HG02642 (cell line): ENCODE data around the gene TSSK6.
A peak's percentile ranks its signal among the peaks of the same experiment; 100 is the strongest.
"Not testable (repeated sequence)": the region's sequence is repeated elsewhere in the genome, so short reads cannot be mapped to it uniquely, and the experiment has no call there.

ENCODE experiments used
- ATAC-seq: cut with Tn5 transposase; IDR thresholded peaks from one replicate; pipeline ENCODE4 v1.9.1; 2021; ENCODE audit warnings: mild to moderate bottlenecking; ENCODE audit not compliant: unreplicated experiment, poor library complexity

TSSK6 gene

GRCh38 chr19:19488875-19489690, 26.3 kb downstream of the TSSK6 start:
- ATAC-seq = peak; percentile 58

DNA sequence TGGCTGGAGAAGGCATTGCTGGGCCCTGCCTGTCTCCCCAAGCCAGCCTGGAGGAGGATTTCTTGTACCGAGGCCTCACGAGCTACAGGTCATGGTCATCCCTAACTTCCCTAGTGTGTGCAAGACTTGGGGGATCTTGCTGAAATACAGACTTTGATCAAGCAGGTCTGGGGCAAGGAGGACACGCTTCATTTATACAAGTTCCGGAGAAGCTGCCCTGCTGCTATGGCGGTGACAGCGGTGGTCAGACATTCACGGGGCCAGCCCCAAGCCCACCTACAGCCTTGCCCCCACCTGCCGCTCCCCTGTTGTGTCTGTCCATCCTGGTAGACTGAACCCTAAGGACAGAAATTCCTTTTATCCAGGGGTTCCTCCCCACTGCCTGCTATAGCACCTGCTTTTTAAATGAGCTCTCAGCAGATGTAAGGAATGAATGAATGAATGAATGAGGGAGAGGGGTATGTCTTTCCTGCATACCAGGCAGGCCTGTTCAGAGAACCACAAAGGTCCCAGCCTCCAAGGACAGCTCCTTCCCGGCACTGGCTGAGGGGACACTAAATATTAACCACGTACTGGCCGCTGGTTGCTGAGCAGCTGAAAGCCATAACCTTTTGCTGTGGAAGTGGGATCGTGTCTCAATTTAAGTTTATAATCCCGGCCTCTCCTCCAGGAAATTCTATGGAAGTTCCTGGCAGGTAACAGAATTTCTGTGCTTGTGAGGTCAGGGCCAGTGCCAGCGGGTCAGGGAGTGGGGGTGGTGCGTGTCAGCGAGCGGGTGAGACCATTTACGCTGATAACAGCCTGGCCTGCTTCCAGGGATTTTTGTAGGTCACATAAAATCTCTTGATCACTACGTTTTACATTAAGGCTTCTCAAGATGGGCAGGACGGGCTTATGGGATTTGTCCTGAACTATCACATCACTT, 27.1 kb downstream of the TSSK6 start:
- no peak for ATAC-seq

DNA sequence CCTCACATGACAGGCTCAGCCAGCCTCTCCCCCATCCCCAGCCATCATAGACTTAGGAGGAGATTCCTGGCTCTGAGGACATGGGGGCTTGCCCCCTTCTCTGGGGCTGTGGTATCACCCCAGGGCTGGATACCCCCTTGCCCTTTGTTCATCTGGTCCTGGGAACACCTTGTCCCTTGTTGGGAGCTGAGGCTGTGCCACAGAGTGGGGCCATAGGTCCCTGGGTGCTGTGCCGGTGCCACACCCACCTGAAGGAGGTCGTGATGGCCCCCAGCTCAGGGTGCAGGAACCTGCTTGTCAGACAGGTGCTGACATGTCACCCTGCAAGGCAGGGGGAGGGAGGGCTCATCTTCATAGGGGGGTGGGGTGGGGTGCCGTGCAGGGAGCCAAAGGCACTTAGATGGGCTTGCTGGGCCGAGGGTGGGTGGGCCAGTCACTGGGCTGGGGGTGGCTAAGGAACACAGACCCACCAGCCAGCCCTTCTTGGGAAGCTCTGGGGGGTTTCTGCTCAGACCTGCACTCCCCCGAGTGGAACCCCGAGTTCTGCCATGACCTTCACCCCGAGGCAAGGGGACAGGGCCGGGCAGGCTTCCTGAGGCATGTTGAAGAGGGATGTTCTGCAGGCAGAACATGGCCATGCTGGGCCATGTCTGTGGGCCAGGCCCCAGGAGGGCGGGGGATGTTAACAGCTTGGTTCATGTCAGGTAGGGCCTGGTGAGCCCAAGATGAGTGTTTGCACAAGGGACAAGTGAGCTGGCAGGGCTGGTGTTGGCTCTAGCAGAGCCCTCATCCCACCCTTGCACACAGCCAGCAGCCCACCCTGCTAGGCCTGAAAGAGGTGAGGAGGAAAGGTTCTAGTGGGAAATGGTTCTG, 28.0 kb downstream of the TSSK6 start:
- ATAC-seq = no peak

DNA sequence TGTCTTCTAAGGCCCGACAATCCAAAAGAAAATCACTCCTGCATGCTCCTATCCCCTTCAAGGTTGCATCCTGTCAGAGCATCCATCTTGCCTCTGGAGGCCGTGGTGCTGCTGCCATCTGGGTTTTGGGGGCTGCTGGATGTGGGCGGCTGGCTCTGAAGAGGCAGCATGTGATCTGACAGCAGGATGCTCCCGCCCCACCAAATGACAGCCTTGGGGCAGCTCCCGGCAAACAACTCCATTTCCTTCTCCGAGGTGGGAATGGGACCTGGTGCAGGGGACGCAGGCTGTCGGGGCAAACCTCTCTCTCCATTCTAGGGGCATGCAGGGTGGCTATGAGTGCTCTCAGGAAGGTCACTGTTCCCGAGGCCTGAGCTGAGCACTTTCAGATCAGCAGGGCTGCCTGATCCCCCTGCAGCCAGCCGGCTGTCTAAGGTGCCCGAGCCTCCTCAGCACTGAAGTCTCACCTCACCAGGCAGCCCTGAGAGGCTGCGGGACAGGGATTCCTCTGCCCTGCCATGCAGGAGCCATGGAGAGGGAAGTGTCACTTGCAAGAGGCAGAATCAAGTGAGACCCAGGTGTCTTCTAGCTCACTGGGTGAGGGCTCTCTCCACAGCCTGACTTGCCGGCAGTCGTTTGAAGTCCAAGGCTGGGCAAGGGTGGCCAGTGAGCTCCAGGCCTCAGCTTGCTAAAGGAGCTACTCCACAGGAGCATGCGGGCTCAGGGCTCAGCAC, 28.8 kb downstream of the TSSK6 start:
- ATAC-seq = no peak

DNA sequence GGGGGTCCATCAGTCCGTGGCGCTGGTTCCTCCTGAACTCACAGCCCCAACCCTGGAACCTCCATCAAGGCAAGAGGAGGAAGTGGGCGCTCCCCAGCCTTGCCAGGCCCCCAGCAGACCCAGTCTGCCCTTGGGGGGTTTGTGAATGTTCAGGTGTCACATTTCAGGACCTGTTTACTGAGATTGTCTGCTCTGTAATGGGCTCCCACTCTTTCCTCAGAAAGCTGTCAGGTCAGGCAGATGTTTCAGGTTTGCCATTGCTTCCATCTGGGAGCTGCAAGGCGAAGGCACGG, 29.4 kb downstream of the TSSK6 start:
- no peak for ATAC-seq

DNA sequence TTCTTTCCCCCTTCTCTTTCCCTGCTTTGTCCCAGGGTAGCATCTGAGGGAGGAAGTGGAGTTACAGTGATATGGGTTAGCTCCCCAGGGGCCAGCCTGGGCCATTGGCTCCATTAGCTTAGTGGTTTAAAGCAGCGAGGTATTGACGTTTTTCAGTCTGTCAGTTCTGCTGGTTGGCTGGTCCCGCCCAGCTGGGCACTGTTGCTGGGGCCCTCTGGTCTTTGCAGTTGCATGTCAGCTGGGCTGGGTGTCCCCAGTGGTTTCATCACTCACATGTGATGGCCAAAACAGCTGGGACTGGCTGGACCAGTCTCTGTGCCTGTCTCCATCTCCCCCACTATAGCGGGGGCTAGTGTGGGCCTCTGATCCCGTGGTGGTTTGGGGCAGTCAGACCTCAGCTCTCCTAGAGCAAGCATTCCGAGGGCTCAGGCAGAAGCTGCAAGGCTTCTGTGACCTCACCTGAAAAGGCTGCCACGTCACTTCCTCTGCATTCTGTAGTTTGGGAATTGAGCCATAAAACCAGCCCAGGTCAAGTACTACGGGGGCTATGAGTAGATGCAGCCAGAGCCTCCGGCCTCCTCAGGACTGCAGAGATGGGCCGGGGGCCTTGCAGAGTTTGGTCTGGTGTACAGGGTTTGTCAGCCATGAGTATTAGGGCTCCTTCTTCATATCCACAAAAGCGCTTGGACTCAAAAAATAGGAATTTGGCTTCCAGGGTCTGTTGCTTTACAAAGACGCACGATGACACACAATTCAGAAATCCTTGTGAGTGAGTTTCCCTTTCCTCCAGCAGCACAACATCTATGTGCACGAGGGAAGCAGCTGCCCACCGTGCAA, 30.0 kb downstream of the TSSK6 start:
- no peak for ATAC-seq

DNA sequence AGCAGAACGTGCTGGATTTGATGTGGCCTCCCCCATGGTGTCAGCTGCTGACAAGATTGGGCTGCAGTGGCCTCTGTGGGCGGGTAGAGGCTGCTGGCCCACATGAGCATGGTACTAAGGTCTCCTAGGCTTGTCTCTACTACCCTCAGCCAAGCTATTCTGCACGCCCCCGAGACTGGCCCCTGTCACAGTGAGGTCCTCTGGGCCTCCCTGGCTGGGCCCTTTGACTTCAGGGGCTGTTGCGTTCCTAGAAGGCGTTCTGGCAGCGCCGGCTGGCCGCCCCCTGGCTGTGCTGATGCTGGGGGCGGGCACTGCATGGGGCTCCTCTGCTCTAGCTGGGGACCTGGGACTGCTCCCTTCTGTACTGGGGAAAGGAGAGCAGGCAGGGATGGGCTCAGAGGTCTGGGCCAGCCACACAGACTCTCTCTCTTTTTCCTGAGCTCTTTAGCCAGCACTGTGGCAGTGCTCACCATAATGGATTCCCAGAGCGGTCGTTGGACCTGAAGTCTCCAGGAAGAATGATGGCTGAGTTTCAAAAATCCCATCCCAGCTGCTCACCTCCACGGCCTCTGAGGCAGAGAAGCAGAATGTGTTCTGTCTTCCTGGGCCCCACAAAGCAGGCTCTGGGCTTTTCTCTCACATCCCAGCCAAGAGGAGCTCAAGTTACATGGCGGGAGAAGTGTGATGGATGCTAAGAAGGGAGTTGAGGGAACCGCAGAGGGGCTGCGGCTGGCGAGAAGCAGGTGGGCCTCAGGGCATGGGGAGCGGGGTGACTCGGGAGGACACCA, 32.3 kb downstream of the TSSK6 start:
- ATAC-seq = no peak

GRCh38 chr19:19480688-19481087, 34.7 kb downstream of the TSSK6 start:
- ATAC-seq = peak; percentile 40

GRCh38 chr19:19477705-19478383, 37.5 kb downstream of the TSSK6 start:
- ATAC-seq = no peak

DNA sequence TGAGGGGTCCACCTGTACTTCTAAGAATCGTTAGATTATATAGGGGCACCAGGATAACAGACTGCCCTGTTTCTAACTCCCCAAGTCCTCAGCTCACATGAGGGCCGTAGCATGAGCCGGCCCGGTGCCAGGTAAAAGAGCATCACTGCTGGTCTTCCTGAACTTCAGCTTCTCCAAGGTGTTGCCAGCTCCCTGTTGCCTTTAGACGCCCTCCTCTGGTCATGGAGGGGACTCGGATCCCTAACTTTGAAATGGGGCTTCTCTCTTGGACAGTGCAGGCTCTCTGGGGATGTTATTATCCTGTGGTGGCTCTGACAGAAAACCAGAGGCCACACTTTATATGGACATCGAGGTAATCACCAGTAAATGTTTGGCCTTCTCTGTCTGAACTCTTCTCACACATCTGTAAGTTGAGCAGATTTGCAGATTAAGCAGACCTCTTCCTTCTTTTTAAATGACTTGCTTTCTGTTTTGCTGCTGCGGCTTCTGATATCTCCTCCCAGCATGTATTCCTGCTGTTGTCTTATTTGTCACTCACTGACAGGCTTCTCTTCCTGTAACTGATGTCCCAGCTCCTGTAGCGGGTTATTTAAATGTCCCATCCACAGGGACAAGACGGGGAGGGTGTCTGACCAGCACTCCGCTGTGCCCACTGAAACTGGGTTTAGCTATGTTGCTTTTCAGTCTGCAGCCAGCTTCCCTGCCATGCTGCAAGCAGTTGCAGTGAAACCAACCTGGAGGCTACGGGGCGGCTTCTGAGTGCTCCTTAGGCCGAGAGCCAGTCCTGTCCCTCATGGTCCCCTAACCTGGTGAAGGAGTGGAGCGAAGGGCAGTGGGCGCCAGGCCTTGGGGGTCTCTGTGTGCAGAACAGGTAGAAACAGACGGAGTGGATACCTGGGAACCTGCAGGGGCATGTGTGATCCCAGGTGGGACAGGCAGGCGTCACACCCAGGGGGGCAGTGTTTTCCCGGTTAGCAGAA, 39.2 kb downstream of the TSSK6 start:
- ATAC-seq = no peak

DNA sequence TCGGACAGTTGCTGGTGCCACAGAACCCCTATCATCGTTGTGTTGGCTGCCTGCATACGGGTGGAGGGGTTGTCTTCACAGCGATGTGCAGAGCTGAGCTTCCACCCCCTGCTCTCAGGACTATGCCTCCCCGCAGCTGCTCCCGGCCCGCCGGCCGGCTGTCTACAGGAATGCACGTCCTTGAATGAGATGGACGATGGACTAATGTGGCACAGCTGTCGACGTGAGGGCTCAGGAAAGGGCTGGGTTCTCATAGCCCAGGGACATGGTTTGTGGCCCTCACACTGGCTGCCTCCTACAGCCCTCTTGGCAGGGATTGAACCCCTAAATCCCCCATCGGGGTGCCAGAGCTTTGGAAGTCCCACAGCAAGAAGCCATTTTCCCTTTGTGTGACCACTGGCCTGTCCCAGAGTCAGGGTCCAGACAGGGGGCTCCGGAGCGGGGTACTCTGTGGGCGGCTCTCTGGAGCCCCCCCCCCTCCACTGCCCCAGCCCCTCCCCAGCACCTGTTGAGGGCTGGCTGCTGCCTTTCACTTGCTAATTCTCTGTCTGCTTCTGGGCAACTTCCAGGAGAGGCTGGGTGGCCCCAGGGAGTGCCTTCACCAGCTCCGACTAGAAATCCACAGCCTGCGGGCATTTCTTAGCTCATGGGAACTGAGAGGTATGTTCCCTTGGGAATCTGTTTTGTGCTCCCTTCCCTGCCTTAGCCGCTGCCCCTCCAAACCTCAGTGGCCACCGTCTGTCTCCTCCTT, 40.2 kb downstream of the TSSK6 start:
- no peak for ATAC-seq

GRCh38 chr19:19472106-19472505, 43.2 kb downstream of the TSSK6 start:
- ATAC-seq = not testable (repeated sequence)

GRCh38 chr19:19471682-19472081, 43.7 kb downstream of the TSSK6 start:
- ATAC-seq = no peak

DNA sequence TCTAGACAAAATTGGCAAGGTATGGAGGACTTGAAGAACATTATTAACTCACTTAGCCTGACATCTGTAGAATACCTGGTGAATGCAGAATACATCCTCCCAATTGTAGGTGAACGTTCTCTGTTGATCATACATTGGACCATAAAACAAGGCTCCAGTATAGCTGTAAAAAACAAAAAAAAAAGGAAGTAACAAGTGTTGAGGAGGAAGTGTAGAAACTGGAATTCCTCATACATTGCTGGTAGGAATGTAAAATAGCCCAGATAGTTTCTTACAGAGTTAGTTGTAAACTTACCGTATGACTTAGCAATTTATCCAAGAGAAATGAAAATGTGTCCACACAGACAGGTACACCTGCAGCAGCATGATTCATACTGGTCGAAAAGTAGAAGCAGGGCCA, 44.8 kb downstream of the TSSK6 start:
- ATAC-seq = no peak

DNA sequence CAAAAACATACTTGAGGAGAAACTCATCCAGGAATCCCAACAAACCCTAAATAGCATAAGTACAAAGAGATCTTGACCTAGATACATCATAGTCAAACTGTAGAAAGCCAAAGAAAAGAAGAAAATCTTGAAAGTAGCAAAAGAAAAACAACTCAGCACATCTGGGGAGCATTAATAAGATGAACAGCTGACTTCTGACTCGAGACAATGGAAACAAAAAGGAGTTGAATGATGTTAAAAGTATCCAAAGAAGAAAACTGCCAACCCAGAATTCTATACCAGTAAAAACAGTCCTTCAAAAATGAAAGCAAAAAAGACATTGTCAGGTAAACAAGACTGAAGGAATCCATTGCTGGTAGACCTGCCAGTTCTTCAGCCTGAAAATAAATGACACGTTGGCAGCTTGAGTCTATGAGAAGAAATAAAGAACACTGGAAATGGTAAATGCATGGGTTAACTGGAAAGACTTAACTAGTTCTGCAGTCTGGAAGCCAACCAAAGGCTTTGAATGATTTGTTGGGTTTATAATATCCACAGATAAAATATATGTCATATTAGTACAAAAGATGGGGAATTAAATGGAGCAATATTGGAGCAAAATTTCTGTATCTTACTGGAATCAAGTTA, 46.8 kb downstream of the TSSK6 start:
- no peak for ATAC-seq

DNA sequence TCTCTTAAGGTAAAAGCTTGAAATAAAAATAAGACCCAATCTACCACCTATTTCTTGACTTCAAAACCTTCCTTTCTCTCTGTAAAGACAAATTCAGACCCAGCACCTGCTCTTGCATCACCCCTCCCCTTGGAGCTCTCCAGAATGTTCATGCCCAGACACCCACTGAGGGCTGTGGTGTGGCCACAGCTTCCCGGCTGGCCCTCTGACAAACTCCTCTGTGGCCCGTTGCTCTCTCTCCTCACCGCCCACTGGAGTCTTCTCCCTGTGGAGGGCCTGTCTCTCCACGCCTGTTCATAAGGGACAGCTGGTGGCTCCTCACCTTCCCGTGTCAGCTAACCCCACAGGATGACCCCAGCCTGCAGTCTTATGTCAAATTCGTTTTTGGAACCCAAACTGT, 49.1 kb downstream of the TSSK6 start:
- ATAC-seq = no peak
